Esophagus muscularis mucosa (tissue), 3 donors: Measurements from ENCODE around the gene GALR3.

Source experiments
- CTCF ChIP-seq, 3 experiments: fragments of 200-600 bp in 2 of 3; fragments of 450-650 bp in 1 of 3; sonication (generic) in 2 of 3; IDR thresholded peaks; one replicate each; pipeline ENCODE4 v1.5.1; 2017 to 2019; ENCODE audit warnings: antibody characterized with exemption in 3 of 3, mild to moderate bottlenecking in 2 of 3, moderate library complexity in 1 of 3
- POLR2A ChIP-seq: fragments of 450-650 bp; IDR thresholded peaks from one replicate; pipeline ENCODE4 v1.6.1; 2017; ENCODE audit warnings: antibody characterized with exemption, moderate library complexity, mild to moderate bottlenecking, low read depth

GRCh38 chr22:37849089-37849751 lies 26.0 kb downstream of the GALR3 start, which contains the start of gene EIF3L:
- TF ChIP-seq CTCF (IDR thresholded peaks at IDR 0.05) (peak in 1 of 3 experiments; percentile 34), POLR2A (peak; percentile 66)
